Calu3 (cell line): Measurements from ENCODE around the gene RBBP5. TPM values are rescaled to one million over a fixed set of nuclear protein-coding genes. Genes with fewer than 3 reads are reported as not detected.

Source experiments
- BruUV-seq: library from RNA; stranded (reverse); fragments of 400-500 nt; replicated peaks from 2 replicates; lab custom pipeline; 2021; lab: Mats Ljungman, UMichigan
- CTCF ChIA-PET: fragments of 300-600 bp; sonication (Branson Sonifier 250); formaldehyde crosslinking; loops from one replicate; lab custom pipeline; 2022; ENCODE audit warnings: antibody characterized with exemption; lab: Charles Lee
- DNase-seq: peaks from one replicate; pipeline ENCODE4 v3.0.0; 2022
- H3K27ac Mint-ChIP-seq: one replicate; pipeline ENCODE4 v1.8.0; 2022; ENCODE audit warnings: mixed read lengths; ENCODE audit not compliant: unreplicated experiment
- H3K27me3 Mint-ChIP-seq: one replicate; pipeline ENCODE4 v1.8.0; 2022; ENCODE audit warnings: mixed read lengths; ENCODE audit not compliant: unreplicated experiment
- H3K36me3 Mint-ChIP-seq: one replicate; pipeline ENCODE4 v1.8.0; 2022; ENCODE audit warnings: mild to moderate bottlenecking, moderate library complexity, mixed read lengths; ENCODE audit not compliant: insufficient read depth, unreplicated experiment
- H3K4me1 Mint-ChIP-seq: one replicate; pipeline ENCODE4 v1.8.0; 2022; ENCODE audit warnings: mild to moderate bottlenecking, low read depth, mixed read lengths; ENCODE audit not compliant: unreplicated experiment
- H3K4me3 Mint-ChIP-seq: one replicate; pipeline ENCODE4 v1.8.0; 2022; ENCODE audit warnings: mild to moderate bottlenecking, low read depth, moderate library complexity, mixed read lengths; ENCODE audit not compliant: unreplicated experiment
- H3K9me3 Mint-ChIP-seq: one replicate; pipeline ENCODE4 v1.8.0; 2022; ENCODE audit warnings: low read depth, mixed read lengths; ENCODE audit not compliant: unreplicated experiment
- CTCF ChIP-seq: fragments of 200-600 bp; IDR thresholded peaks from one replicate; pipeline ENCODE4 v1.8.0; 2022; ENCODE audit warnings: antibody characterized with exemption; ENCODE audit not compliant: unreplicated experiment
- intact Hi-C: fragments of 100-400 bp; cut with micrococcal nuclease; formaldehyde crosslinking; loops from one replicate; pipeline ENCODE4 v1.10.0; 2022; ENCODE audit not compliant: unreplicated experiment
- total RNA-seq: library from RNA; stranded (reverse); gene quantifications from 2 replicates; pipeline ENCODE4 v1.2.3, GENCODE V29; 2022

RBBP5 gene
- total RNA-seq, 1 experiment from 2014 or later = 22.0 TPM

DNA sequence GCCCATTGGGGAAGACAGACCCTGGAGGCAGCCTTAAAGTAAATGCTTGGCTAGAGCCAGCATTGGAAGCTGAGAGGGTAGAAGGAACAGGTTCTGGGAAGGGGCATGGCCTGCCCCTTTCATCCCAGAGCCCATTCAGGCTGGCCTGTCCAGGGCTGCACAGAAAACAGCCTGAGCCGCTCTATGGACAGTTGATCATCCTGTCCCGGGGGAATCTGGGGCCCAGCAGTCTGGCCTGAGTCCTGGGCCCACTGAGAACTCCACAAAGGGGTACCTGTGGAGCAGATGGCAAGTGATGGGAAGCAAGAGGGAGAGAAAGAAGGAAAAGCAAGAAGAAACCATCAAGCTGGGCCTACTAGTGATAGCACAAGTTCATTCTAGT is 50.8 kb downstream of the RBBP5 start:
- no peaks in the 10 kb centered on the region for H3K4me1 Mint-ChIP-seq
- intact Hi-C loops = no loop called here
- H3K27ac Mint-ChIP-seq = no peak overlapping the region
- CTCF ChIA-PET = interaction anchor here (0.7 kb wide), 1 partner anchor 39 kb away, joined by 4 read pairs; no protein-coding TSS in a partner anchor
- TF ChIP-seq CTCF = no peak
- no peak overlapping the region for H3K4me3 Mint-ChIP-seq
- no peak for DNase-seq
- no TSS peak for BruUV-seq
- H3K9me3 Mint-ChIP-seq = no peaks in the 10 kb centered on the region
- H3K27me3 Mint-ChIP-seq = peaks cover 13% of the 10 kb centered on the region
- no peaks in the 10 kb centered on the region for H3K36me3 Mint-ChIP-seq

GRCh38 chr1:205069371-205070125 is 52.2 kb downstream of the RBBP5 start:
- Mint-ChIP-seq H3K36me3 (no peaks in the 10 kb centered on the region), H3K4me3 (no peak overlapping the region), H3K27ac (no peak overlapping the region), H3K27me3 (peaks cover 28% of the 10 kb centered on the region), H3K9me3 (no peaks in the 10 kb centered on the region), H3K4me1 (no peaks in the 10 kb centered on the region)
- no peak for TF ChIP-seq CTCF
- no peak for DNase-seq
- intact Hi-C loops = no loop called here
- CTCF ChIA-PET = interaction anchor here (0.6 to 0.8 kb wide), 2 partner anchors 8 to 187 kb away, joined by 3 to 4 read pairs; no protein-coding TSS in a partner anchor
- no TSS peak for BruUV-seq

DNA sequence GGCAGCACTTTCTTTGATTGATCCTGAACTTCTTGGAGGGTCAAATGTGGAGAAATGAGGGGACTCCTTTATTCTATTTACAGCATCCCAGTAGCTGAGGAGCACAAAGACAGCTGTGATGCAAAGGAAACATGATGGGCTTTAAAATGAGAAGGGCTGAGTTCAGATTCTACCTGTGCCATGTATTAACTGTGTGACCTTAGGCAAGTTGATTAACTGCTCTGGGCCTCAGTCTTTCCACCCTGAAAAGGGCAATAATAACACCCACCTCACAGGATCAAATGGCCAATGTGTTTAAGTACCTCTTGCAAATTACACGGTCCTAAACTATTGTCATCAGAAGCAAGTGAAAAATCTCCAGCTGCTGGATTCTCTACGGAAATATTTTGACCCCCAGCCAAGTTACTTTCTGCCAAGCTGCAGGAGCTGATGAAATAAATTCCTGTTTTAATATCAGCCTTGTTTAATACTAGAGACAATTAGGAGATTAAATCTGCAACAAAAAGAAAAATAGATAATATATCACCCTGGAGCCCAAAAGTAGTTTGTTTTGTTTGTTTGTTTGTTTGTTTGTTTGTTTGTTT is 53.2 kb downstream of the RBBP5 start:
- Mint-ChIP-seq H3K27ac (no peak overlapping the region), H3K4me3 (no peak overlapping the region), H3K27me3 (peaks cover 38% of the 10 kb centered on the region), H3K9me3 (no peaks in the 10 kb centered on the region), H3K36me3 (no peaks in the 10 kb centered on the region), H3K4me1 (no peaks in the 10 kb centered on the region)
- TF ChIP-seq CTCF = no peak
- intact Hi-C loops = no loop called here
- BruUV-seq = no TSS peak
- no peak for DNase-seq
- CTCF ChIA-PET = interaction anchor here (0.7 kb wide), 1 partner anchor 114 kb away, joined by 4 read pairs; no protein-coding TSS in a partner anchor

DNA sequence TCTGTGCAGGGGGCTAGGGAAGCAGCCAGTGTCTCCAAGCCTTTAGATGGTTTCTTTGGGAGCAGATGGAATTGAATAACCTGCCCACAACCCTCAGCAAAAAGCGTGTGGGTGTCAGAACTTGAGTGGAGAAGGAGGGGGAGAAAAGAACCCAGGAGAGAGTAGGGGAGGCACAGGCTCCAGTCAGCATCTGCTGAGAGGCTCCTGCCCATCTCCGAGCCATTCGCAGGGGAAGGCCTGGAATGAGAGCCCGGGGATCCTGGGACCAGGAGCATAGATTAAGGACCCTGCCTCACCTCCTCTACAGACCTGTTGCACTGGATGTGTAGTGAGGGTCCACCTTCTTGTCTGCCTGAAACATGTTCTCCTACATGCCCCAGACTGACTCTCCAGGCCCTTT is 53.8 kb downstream of the RBBP5 start:
- Mint-ChIP-seq H3K9me3 (no peaks in the 10 kb centered on the region), H3K4me3 (no peak overlapping the region), H3K27me3 (peaks cover 43% of the 10 kb centered on the region), H3K36me3 (no peaks in the 10 kb centered on the region), H3K4me1 (no peaks in the 10 kb centered on the region), H3K27ac (no peak overlapping the region)
- intact Hi-C loops = no loop called here
- BruUV-seq = no TSS peak
- no peak for TF ChIP-seq CTCF
- CTCF ChIA-PET = interaction anchor here (0.7 kb wide), 1 partner anchor 113 kb away, joined by 4 read pairs; no protein-coding TSS in a partner anchor
- no peak for DNase-seq
